ENCODE measurements around the gene PATE3.

GRCh38 chr11:125790825-125791224 is 2.9 kb downstream of the PATE3 start:
- no peak for TF ChIP-seq POLR2A (IDR thresholded peaks at IDR 0.05)
- TF ChIP-seq CTCF (IDR thresholded peaks at IDR 0.05) = no peak

All from tibial nerve (tissue), 3 donors.